C4-2B (cell line): ENCODE measurements around the gene HMX1.

ENCODE experiments used
- ZFX ChIP-seq: fragments of 450-650 bp; IDR thresholded peaks from 2 replicates; pipeline ENCODE4 v1.6.1; 2017
- TF ChIP-seq, protein P1 (sequence below): fragments of 450-650 bp; conservative IDR thresholded peaks from 2 replicates; pipeline ENCODE4 v1.5.1; 2017; ENCODE audit warnings: mild to moderate bottlenecking

DNA sequence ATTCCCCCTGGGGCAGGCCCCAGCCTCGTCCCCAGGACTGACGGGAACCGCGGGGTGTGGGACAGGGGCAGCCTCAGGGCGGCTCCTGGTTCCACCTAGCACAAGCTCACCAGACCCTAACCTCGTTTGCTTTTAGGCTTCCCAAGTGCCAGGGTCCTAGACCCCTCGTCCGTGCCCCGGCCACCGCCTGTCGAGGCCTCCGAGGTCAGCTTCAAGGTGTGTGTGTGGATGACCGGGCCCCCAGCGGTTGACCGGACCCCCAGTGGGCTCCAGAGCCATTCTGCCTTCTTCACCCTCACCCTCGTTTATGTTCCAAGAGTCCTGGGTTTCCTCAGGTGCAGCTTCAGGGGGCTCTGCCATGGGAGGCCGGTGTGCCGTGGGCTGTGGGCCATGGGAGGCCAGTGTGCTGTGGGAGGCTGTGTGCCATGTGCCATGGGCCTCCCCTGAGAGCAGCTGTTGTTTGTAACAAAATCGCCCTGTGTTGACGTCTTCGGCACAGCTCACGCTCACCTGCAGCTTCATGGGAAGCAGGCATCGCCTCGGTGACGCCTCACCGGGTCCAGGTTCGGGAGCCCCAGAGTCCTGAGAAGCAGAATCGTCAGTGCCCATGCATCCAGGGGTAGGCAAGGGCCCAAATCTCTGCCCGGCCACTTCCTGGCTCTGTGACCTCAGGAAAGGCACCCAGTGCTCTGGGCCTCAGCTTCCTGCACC lies 43.0 kb upstream of the HMX1 start:
- TF ChIP-seq, protein P1, sequence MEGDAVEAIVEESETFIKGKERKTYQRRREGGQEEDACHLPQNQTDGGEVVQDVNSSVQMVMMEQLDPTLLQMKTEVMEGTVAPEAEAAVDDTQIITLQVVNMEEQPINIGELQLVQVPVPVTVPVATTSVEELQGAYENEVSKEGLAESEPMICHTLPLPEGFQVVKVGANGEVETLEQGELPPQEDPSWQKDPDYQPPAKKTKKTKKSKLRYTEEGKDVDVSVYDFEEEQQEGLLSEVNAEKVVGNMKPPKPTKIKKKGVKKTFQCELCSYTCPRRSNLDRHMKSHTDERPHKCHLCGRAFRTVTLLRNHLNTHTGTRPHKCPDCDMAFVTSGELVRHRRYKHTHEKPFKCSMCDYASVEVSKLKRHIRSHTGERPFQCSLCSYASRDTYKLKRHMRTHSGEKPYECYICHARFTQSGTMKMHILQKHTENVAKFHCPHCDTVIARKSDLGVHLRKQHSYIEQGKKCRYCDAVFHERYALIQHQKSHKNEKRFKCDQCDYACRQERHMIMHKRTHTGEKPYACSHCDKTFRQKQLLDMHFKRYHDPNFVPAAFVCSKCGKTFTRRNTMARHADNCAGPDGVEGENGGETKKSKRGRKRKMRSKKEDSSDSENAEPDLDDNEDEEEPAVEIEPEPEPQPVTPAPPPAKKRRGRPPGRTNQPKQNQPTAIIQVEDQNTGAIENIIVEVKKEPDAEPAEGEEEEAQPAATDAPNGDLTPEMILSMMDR = no peak
- TF ChIP-seq ZFX = no peak
